Transverse colon (tissue), 4 donors: ENCODE data around the gene OTUB2.

Experiments
- POLR2AphosphoS5 ChIP-seq, 3 donors: sonication (generic); formaldehyde crosslinking; IDR thresholded peaks; one replicate each; pipeline ENCODE4 v1.6.1; 2016; ENCODE audit warnings: antibody characterized with exemption in 3 of 3
- TF ChIP-seq, protein P1 (sequence below), 5 experiments: fragments of 200-600 bp in 3 of 5; fragments of 450-650 bp in 2 of 5; sonication (generic) in 3 of 5; IDR thresholded peaks; 1 replicate in 2 of 5; 2 replicates in 3 of 5; pipeline ENCODE4 v1.5.1; 2016 to 2017; ENCODE audit warnings: antibody characterized with exemption in 5 of 5, inconsistent platforms in 3 of 5, mild to moderate bottlenecking in 2 of 5, moderate library complexity in 1 of 5

DNA sequence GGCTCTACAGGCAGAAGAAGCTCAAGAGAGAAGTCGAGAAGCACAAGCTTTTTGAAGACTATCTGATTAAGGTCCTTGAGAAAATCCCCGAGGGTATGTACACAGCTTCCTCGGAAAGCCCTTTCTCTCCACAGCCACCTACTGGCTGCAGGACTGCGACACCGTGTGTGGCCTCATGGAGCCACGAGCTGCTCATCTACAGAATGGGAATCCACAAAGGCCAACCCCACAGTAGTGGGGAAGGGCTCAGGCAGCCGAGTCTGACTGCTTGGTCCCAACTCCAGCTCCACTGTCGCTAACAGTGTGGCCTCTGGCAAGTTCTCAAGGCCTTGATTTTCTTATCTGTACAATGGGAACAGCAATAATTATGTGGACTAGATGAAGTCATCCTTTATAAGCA, 26.6 kb upstream of the OTUB2 start:
- TF ChIP-seq POLR2AphosphoS5 (IDR thresholded peaks at IDR 0.05): no peak
- TF ChIP-seq, protein P1, sequence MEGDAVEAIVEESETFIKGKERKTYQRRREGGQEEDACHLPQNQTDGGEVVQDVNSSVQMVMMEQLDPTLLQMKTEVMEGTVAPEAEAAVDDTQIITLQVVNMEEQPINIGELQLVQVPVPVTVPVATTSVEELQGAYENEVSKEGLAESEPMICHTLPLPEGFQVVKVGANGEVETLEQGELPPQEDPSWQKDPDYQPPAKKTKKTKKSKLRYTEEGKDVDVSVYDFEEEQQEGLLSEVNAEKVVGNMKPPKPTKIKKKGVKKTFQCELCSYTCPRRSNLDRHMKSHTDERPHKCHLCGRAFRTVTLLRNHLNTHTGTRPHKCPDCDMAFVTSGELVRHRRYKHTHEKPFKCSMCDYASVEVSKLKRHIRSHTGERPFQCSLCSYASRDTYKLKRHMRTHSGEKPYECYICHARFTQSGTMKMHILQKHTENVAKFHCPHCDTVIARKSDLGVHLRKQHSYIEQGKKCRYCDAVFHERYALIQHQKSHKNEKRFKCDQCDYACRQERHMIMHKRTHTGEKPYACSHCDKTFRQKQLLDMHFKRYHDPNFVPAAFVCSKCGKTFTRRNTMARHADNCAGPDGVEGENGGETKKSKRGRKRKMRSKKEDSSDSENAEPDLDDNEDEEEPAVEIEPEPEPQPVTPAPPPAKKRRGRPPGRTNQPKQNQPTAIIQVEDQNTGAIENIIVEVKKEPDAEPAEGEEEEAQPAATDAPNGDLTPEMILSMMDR (IDR thresholded peaks at IDR 0.05): no peak
